Aorta (tissue), 5 donors: ENCODE results near the gene HS3ST1. TPM values are rescaled to one million over a fixed set of nuclear protein-coding genes. Genes with fewer than 3 reads are reported as not detected.
A peak's percentile ranks its signal among the peaks of the same experiment; 100 is the strongest.

Source experiments
- ATAC-seq: fragments of 200-7000 bp; cut with Tn5 transposase; one replicate; pipeline ENCODE4 v1.9.1; 2022; ENCODE audit warnings: moderate library complexity; ENCODE audit not compliant: low FRiP score
- DNase-seq, 2 donors: peaks; one replicate each; pipeline ENCODE4 v3.0.0-alpha.2; 2020
- H3K27ac ChIP-seq, 2 donors: one replicate each; pipeline ENCODE4 v1.5.1; 2013; ENCODE audit warnings: low read length in 2 of 2, mild to moderate bottlenecking in 2 of 2, moderate library complexity in 2 of 2, control low read depth in 1 of 2, inconsistent platforms in 1 of 2, low read depth in 1 of 2
- H3K27me3 ChIP-seq, 2 donors: one replicate each; pipeline ENCODE4 v1.6.1; 2013; ENCODE audit warnings: control low read depth in 1 of 2, low read length in 1 of 2, mild to moderate bottlenecking in 1 of 2, moderate library complexity in 1 of 2; ENCODE audit not compliant: insufficient read depth in 2 of 2, control insufficient read depth in 1 of 2
- H3K36me3 ChIP-seq, 2 donors: one replicate each; pipeline ENCODE4 v1.6.1; 2013; ENCODE audit warnings: control low read depth in 1 of 2, low read length in 1 of 2, mild to moderate bottlenecking in 1 of 2; ENCODE audit not compliant: insufficient read depth in 2 of 2, control insufficient read depth in 1 of 2
- H3K4me1 ChIP-seq, 2 donors: one replicate each; pipeline ENCODE4 v1.6.1; 2013; ENCODE audit warnings: low read length in 2 of 2, control low read depth in 1 of 2, mild to moderate bottlenecking in 1 of 2, moderate library complexity in 1 of 2; ENCODE audit not compliant: insufficient read depth in 2 of 2, control insufficient read depth in 1 of 2
- H3K4me3 ChIP-seq, 2 donors: one replicate each; pipeline ENCODE4 v1.5.1; 2013; ENCODE audit warnings: low read length in 2 of 2, control low read depth in 1 of 2, mild to moderate bottlenecking in 1 of 2
- H3K9me3 ChIP-seq: one replicate; pipeline ENCODE4 v1.6.1; 2013; ENCODE audit warnings: mild to moderate bottlenecking, low read length; ENCODE audit not compliant: control insufficient read depth
- WGBS, 2 donors: extraction: QIAGEN DNeasy Blood & Tissue Kit; methylation state at CpG; one replicate each; pipeline ENCODE4 v1.1.7; 2013; 5-methylcytosine and 5-hydroxymethylcytosine counted together
- intact Hi-C, 2 donors: fragments of 100-400 bp; cut with DNase I; formaldehyde crosslinking; loops; one replicate each; pipeline versions ENCODE4 v1.14.2 to v1.15.0; 2022
- long read RNA-seq, 2 donors: library from polyadenylated mRNA; unstranded; transcript quantifications; one replicate each; pipeline ENCODE4 v2.0.0, GENCODE V29; 2020 to 2021
- polyA plus RNA-seq, 2 donors: library from polyadenylated mRNA; stranded (reverse); fragments of 200-250 nt; gene quantifications; one replicate each; pipeline ENCODE4 v1.2.3, GENCODE V29; 2013
- total RNA-seq, 2 donors: library from RNA; stranded (reverse); fragmentation: NEBNext Ultra II Directional; extraction: Animal tissue kit (Norgen Biotek cat#: 25700); gene quantifications; one replicate each; pipeline ENCODE4 v1.2.1, GENCODE V29; 2021
- donor health status: healthy with polysubstance abuse.
- donor health status: Bipolar disorder and iron deficiency.
- donor health status: DM: no; HTN: no; CAD: no.
- donor health status: DM: no; HTN: no; CAD: no.
- donor health status: DM: yes; HTN: yes; CAD: no.

HS3ST1 gene
- 1 to 10 TPM; 4.2 to 6.9 TPM for total RNA-seq
- polyA plus RNA-seq, result under 1 TPM; 0.15 to 0.38 TPM
- long read RNA-seq, donor 1, full-length matches to known transcripts, result 95 of 105 reads
- long read RNA-seq, donor 1, partial matches to known transcripts, result 0 of 105 reads
- long read RNA-seq, donor 1, other reads (novel, unspliced or antisense), result 10 of 105 reads
- long read RNA-seq, donor 2, full-length matches to known transcripts, result 7 of 15 reads
- long read RNA-seq, donor 2, partial matches to known transcripts, result 0 of 15 reads
- long read RNA-seq, donor 2, other reads (novel, unspliced or antisense), result 8 of 15 reads

- 0 to 1% methylated on average over 35 to 43 of the region's 43 CpGs for WGBS, 2 donors
- intact Hi-C loops, result loop anchor here (5.0 to 10.0 kb wide), 2 partner anchors 844 to 846 kb away; no protein-coding TSS in a partner anchor
These were observed at the start of gene HS3ST1 for GRCh38 chr4:11428231-11428898. HS3ST1 (minus strand) TSS chr4:11428894; CDS start chr4:11400005, 28,889 bp downstream.

GRCh38 chr4:11475871-11476270 lies 47.2 kb upstream of the HS3ST1 start:
- Histone ChIP-seq H3K27ac (no peak overlapping the region), H3K4me3 (no peak overlapping the region), H3K9me3 (no peaks in the 10 kb centered on the region), H3K4me1 (no peaks in the 10 kb centered on the region), H3K36me3 (no peaks in the 10 kb centered on the region), H3K27me3 (no peaks in the 10 kb centered on the region)
- DNase-seq, result no peak
- intact Hi-C loops, result no loop called here
- WGBS, 2 donors, result 92 to 93% methylated on average over 2 of the region's 2 CpGs
- no peak for ATAC-seq

More at GRCh38 chr4:11428231-11428898, at the start of gene HS3ST1:
- no peaks in the 10 kb centered on the region for H3K36me3 ChIP-seq
- DNase-seq (no peak), ATAC-seq (peak; percentile 53)
- no peaks in the 10 kb centered on the region for H3K4me1 ChIP-seq
- peak within 1 kb of the TSS in 1 of 2 donors; percentile 40 for H3K4me3 ChIP-seq
- no peaks in the 10 kb centered on the region for H3K27me3 ChIP-seq
- H3K27ac ChIP-seq, result no peak within 1 kb of the TSS
- no peaks in the 10 kb centered on the region for H3K9me3 ChIP-seq

- Histone ChIP-seq H3K4me3 (no peak overlapping the region), H3K9me3 (no peaks in the 10 kb centered on the region), H3K36me3 (no peaks in the 10 kb centered on the region), H3K4me1 (no peaks in the 10 kb centered on the region), H3K27ac (no peak overlapping the region), H3K27me3 (no peaks in the 10 kb centered on the region)
- intact Hi-C loops, result no loop called here
- 81 to 94% methylated on average over 1 of the region's 1 CpG for WGBS, 2 donors
- DNase-seq (no peak), ATAC-seq (no peak)
These were observed 45.5 kb upstream of the HS3ST1 start for GRCh38 chr4:11474146-11474545.

GRCh38 chr4:11472535-11472934 lies 43.8 kb upstream of the HS3ST1 start:
- 91 to 97% methylated on average over 3 of the region's 3 CpGs for WGBS, 2 donors
- intact Hi-C loops, result no loop called here
- DNase-seq, result no peak

DNA sequence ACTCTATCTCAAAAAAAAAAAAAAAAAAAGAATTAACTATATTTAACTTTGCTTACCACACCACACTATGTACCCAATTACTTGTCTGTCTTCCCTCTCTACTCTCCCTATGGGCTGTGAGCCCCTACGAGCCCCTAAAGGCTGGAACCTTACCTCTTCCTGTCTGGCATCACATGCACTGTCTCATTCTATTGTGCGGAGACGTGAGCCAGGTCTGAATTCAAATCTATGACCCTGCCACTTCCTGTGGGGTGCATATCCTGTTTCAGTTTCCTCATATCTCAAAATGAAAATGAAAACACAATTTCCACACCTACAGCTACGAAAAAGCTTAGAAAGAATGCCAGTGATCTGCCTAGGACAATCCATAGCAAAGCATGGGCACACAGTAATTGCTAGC lies 42.9 kb upstream of the HS3ST1 start:
- Histone ChIP-seq H3K27me3 (no peaks in the 10 kb centered on the region), H3K4me1 (no peaks in the 10 kb centered on the region), H3K4me3 (no peak overlapping the region), H3K27ac (no peak overlapping the region), H3K36me3 (no peaks in the 10 kb centered on the region), H3K9me3 (no peaks in the 10 kb centered on the region)
- peak; percentile 54 for ATAC-seq
- intact Hi-C loops, result no loop called here
- 62% methylated on average over 4 of the region's 4 CpGs for WGBS, 2 donors
- peak in 1 of 2 donors; percentile 57 for DNase-seq

More at GRCh38 chr4:11472535-11472934, 43.8 kb upstream of the HS3ST1 start:
- Histone ChIP-seq H3K4me1 (no peaks in the 10 kb centered on the region), H3K9me3 (no peaks in the 10 kb centered on the region), H3K36me3 (no peaks in the 10 kb centered on the region), H3K27ac (no peak overlapping the region), H3K4me3 (no peak overlapping the region), H3K27me3 (no peaks in the 10 kb centered on the region)
- no peak for ATAC-seq

GRCh38 chr4:11471046-11471441 lies 42.4 kb upstream of the HS3ST1 start:
- no peak overlapping the region for H3K4me3 ChIP-seq

DNA sequence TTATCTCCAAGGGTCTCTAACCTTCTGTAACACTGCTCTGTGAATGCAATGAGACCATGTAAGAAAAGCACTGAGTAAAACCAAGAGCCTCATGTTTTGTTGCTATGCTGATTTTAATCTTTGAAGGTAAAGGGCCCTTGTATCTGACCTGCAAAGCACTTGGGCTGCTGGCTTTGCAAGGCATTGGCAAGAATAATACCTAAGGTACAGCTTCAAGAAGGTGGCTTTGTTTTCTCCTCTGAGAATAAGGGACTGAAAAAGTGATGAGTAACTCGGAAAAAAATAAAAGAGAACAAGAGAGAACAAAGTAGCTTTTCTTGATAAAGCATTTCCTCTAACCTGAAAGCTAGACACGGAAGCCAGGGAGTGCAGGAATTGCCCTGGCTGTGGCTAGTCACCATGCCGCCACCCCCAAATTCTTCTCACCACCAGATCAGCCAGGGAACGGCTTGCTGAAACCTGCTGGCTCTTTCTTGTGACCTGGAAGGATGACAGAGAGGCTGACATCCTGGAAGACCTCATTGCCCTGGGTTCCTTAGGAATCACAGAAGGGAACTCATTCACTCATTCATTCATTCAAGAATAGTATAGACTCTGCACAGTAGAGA lies 41.8 kb upstream of the HS3ST1 start:
- Histone ChIP-seq H3K4me3 (no peak overlapping the region), H3K36me3 (no peaks in the 10 kb centered on the region), H3K9me3 (no peaks in the 10 kb centered on the region), H3K27me3 (no peaks in the 10 kb centered on the region), H3K4me1 (no peaks in the 10 kb centered on the region), H3K27ac (no peak overlapping the region)
- ATAC-seq (no peak), DNase-seq (no peak)
- intact Hi-C loops, result no loop called here
- 68 to 72% methylated on average over 4 of the region's 4 CpGs for WGBS, 2 donors

More at GRCh38 chr4:11471046-11471441, 42.4 kb upstream of the HS3ST1 start:
- H3K27ac ChIP-seq, result no peak overlapping the region
- no peaks in the 10 kb centered on the region for H3K9me3 ChIP-seq
- H3K4me1 ChIP-seq, result no peaks in the 10 kb centered on the region
- intact Hi-C loops, result no loop called here
- H3K27me3 ChIP-seq, result no peaks in the 10 kb centered on the region
- DNase-seq, result no peak
- no peak for ATAC-seq
- 90 to 93% methylated on average over 3 of the region's 3 CpGs for WGBS, 2 donors
- H3K36me3 ChIP-seq, result no peaks in the 10 kb centered on the region

DNA sequence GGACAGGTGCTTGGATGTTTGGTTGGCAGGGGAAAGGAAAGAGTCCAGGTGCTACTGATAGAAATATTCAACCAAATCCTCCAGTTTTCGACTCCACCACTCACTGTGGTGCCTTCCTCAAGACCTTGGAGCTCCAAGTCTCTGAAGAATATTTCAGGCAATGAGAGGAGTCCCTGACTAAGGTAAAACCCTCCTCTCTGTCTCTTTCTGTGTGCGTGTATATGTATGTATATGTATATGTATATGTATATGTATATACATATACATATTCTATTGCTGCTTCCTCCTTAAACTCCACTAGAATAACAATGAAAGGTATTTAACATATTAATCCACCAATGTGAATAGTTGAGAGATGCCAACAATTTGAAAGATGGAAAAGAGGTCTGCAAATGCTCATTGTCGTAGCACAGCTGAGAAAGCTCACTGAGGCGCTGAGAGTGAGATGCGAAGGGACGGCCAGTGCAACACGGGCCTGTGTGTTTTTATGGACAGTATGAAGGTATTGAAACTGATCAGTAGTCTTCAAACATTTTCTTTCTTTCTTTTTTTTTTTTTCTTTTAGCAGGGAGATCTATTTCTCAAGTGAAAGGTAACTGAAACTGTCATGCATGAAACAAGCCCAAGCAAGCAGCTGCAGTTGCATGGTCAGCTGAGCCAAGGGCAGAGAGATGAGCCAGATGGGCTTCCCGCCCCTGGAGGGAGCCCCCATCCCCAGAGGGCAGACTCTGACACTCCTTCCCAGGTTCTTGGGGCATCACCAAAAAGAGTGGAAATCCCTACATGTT lies 41.1 kb upstream of the HS3ST1 start:
- intact Hi-C loops, result no loop called here

More for the DNA sequence above, 41.1 kb upstream of the HS3ST1 start:
- Histone ChIP-seq H3K9me3 (no peaks in the 10 kb centered on the region), H3K27me3 (no peaks in the 10 kb centered on the region), H3K4me1 (no peaks in the 10 kb centered on the region), H3K27ac (no peak overlapping the region), H3K4me3 (no peak overlapping the region), H3K36me3 (no peaks in the 10 kb centered on the region)
- DNase-seq (no peak), ATAC-seq (no peak)
- 77 to 87% methylated on average over 8 of the region's 8 CpGs for WGBS, 2 donors
